Fibroblast of lung (primary cell): ENCODE measurements around the gene KRT36. TPM values are rescaled to one million over a fixed set of nuclear protein-coding genes. Genes with fewer than 3 reads are reported as not detected.

ENCODE experiments used
- DNase-seq, 2 donors: peaks; one replicate each; pipeline versions ENCODE4 v3.0.0 to v3.0.0-alpha.2; 2010; ENCODE audit warnings: low read depth in 2 of 2
- H2AFZ ChIP-seq: 2 replicates; pipeline ENCODE4 v1.5.1; 2012; ENCODE audit warnings: low read length, control low read depth, inconsistent platforms
- H3K27ac ChIP-seq: 2 replicates; pipeline ENCODE4 v1.5.1; 2011; ENCODE audit warnings: low read length, control low read depth; ENCODE audit not compliant: insufficient read depth
- H3K27me3 ChIP-seq: 2 replicates; pipeline ENCODE4 v1.5.1; 2011; ENCODE audit warnings: mild to moderate bottlenecking, low read length; ENCODE audit not compliant: control insufficient read depth, insufficient read depth
- H3K36me3 ChIP-seq: 2 replicates; pipeline ENCODE4 v1.5.1; 2011; ENCODE audit warnings: low read length; ENCODE audit not compliant: control insufficient read depth, insufficient read depth
- H3K4me1 ChIP-seq: 2 replicates; pipeline ENCODE4 v1.5.1; 2011; ENCODE audit warnings: low read length; ENCODE audit not compliant: control insufficient read depth, insufficient read depth; ENCODE audit errors: extremely low read depth
- H3K4me2 ChIP-seq: 2 replicates; pipeline ENCODE4 v1.5.1; 2011; ENCODE audit warnings: low read length, control low read depth; ENCODE audit not compliant: insufficient read depth; ENCODE audit errors: extremely low read depth
- H3K4me3 ChIP-seq, 4 experiments: fragments of 200-600 bp in 1 of 4; sonication (generic) in 1 of 4; replicated peaks in 1 of 4; 2 replicates each; pipeline ENCODE4 v1.5.1; 2011 to 2016; ENCODE audit warnings: low read length in 4 of 4, low read depth in 3 of 4, mild to moderate bottlenecking in 3 of 4, control low read depth in 2 of 4, inconsistent platforms in 1 of 4, mixed read lengths in 1 of 4; ENCODE audit not compliant: insufficient read depth in 1 of 4; ENCODE audit errors: control extremely low read depth in 1 of 4
- H3K79me2 ChIP-seq: 2 replicates; pipeline ENCODE4 v1.5.1; 2012; ENCODE audit warnings: mild to moderate bottlenecking, low read length, inconsistent platforms; ENCODE audit not compliant: control insufficient read depth, insufficient read depth
- H3K9ac ChIP-seq: 2 replicates; pipeline ENCODE4 v1.5.1; 2011; ENCODE audit warnings: mild to moderate bottlenecking, low read length, control low read depth; ENCODE audit not compliant: insufficient read depth
- H3K9me3 ChIP-seq: 2 replicates; pipeline ENCODE4 v1.5.1; 2012; ENCODE audit warnings: low read depth, low read length; ENCODE audit not compliant: control insufficient read depth, insufficient read depth
- H4K20me1 ChIP-seq: 2 replicates; pipeline ENCODE4 v1.5.1; 2011; ENCODE audit warnings: low read length; ENCODE audit not compliant: control insufficient read depth, insufficient read depth; ENCODE audit errors: extremely low read depth
- CTCF ChIP-seq, 2 donors: IDR thresholded peaks in 1 of 2; conservative IDR thresholded peaks in 1 of 2; 1 replicate in 1 of 2; 2 replicates in 1 of 2; pipeline ENCODE4 v1.5.1; 2011 to 2012; ENCODE audit warnings: low read length in 2 of 2, control low read depth in 1 of 2, inconsistent platforms in 1 of 2, low read depth in 1 of 2, mild to moderate bottlenecking in 1 of 2
- EZH2 ChIP-seq: IDR thresholded peaks from 2 replicates; pipeline ENCODE4 v1.5.1; 2012; ENCODE audit warnings: low read length, control low read depth, mild to moderate bottlenecking; ENCODE audit errors: missing control alignments
- polyA plus RNA-seq, 2 donors: library from polyadenylated mRNA; depleted of rRNA in 1 of 2; stranded (reverse) in 1 of 2; unstranded in 1 of 2; fragments of >200 nt; gene quantifications; 2 replicates each; pipeline ENCODE4 v1.2.1, GENCODE V29; 2011 to 2012; ENCODE audit warnings: missing spikeins in 1 of 2
- total RNA-seq: library from RNA; depleted of rRNA; stranded (reverse); fragments of >200 nt; gene quantifications from 2 replicates; pipeline ENCODE4 v1.2.1, GENCODE V29; 2014

The KRT36 gene
- total and polyA plus RNA-seq, 2 donors (not counting 1 experiment from before 2014, with no cell fraction given), result 0.03 TPM; not detected in 1

- H3K4me2 ChIP-seq, result no peak overlapping the region
- H3K4me3 ChIP-seq, result no peak overlapping the region
- H3K9me3 ChIP-seq, result no peaks in the 10 kb centered on the region
- no peaks in the 10 kb centered on the region for H4K20me1 ChIP-seq
- H3K4me1 ChIP-seq, result no peaks in the 10 kb centered on the region
- TF ChIP-seq CTCF (conservative IDR thresholded peaks at IDR 0.05 in 1 of 2, IDR thresholded peaks at IDR 0.05 in 1 of 2; ENCODE audit: low read depth in 1 of 2, low read length in 2 of 2) (no peak), EZH2 (no peak)
- peaks cover 3% of the 10 kb centered on the region for H3K27me3 ChIP-seq
- DNase-seq, result no peak
- H3K36me3 ChIP-seq, result no peaks in the 10 kb centered on the region
- H3K79me2 ChIP-seq, result no peaks in the 10 kb centered on the region
- H3K27ac ChIP-seq, result no peak overlapping the region
- H3K9ac ChIP-seq, result no peak overlapping the region
- H2AFZ ChIP-seq, result no peak overlapping the region
Observed at GRCh38 chr17:41486316-41486715, 3.4 kb downstream of the KRT36 start.

- Histone ChIP-seq H3K4me1 (no peaks in the 10 kb centered on the region), H3K9ac (no peak overlapping the region), H2AFZ (no peak overlapping the region), H3K36me3 (no peaks in the 10 kb centered on the region), H3K27me3 (peaks cover 7% of the 10 kb centered on the region), H3K4me2 (no peak overlapping the region), H3K9me3 (no peaks in the 10 kb centered on the region), H3K27ac (no peak overlapping the region), H4K20me1 (no peaks in the 10 kb centered on the region), H3K79me2 (no peaks in the 10 kb centered on the region), H3K4me3 (no peak overlapping the region)
- no peak for TF ChIP-seq EZH2
- no peak for DNase-seq
Observed at GRCh38 chr17:41484920-41485904, 4.5 kb downstream of the KRT36 start.

GRCh38 chr17:41483991-41484826, 5.5 kb downstream of the KRT36 start:
- H3K9ac ChIP-seq, result no peak overlapping the region
- no peak overlapping the region for H3K4me2 ChIP-seq
- H3K4me1 ChIP-seq, result no peaks in the 10 kb centered on the region
- no peaks in the 10 kb centered on the region for H3K79me2 ChIP-seq
- H4K20me1 ChIP-seq, result no peaks in the 10 kb centered on the region
- H3K4me3 ChIP-seq, result no peak overlapping the region
- no peaks in the 10 kb centered on the region for H3K9me3 ChIP-seq
- H2AFZ ChIP-seq, result no peak overlapping the region
- H3K27ac ChIP-seq, result no peak overlapping the region
- H3K27me3 ChIP-seq, result peaks cover 7% of the 10 kb centered on the region
- DNase-seq, result no peak
- TF ChIP-seq CTCF (conservative IDR thresholded peaks at IDR 0.05 in 1 of 2, IDR thresholded peaks at IDR 0.05 in 1 of 2; ENCODE audit: low read depth in 1 of 2, low read length in 2 of 2) (no peak), EZH2 (no peak)
- no peaks in the 10 kb centered on the region for H3K36me3 ChIP-seq
